IMR-90 (cell line): ENCODE measurements around the gene KLHL14.

Experiments used
- POLR2A ChIP-seq: IDR thresholded peaks from 2 replicates; pipeline ENCODE4 v1.6.1; 2012; ENCODE audit warnings: mild to moderate bottlenecking, low read depth, low read length
- SMC3 ChIP-seq: fragments of 150-350 bp; IDR thresholded peaks from 2 replicates; pipeline ENCODE4 v1.6.1; 2016; ENCODE audit warnings: low read depth, mild to moderate bottlenecking, antibody characterized with exemption, low read length, moderate library complexity
- TF ChIP-seq, protein P1 (sequence below): conservative IDR thresholded peaks from 2 replicates; pipeline ENCODE4 v1.5.1; 2012; ENCODE audit warnings: mild to moderate bottlenecking, low read depth, low read length, improper control_type of control experiment
- TF ChIP-seq, protein P2 (sequence below): fragments of 150-350 bp; IDR thresholded peaks from 2 replicates; pipeline ENCODE4 v1.6.1; 2016; ENCODE audit warnings: low read depth, mild to moderate bottlenecking, low read length, moderate library complexity, borderline replicate concordance

DNA sequence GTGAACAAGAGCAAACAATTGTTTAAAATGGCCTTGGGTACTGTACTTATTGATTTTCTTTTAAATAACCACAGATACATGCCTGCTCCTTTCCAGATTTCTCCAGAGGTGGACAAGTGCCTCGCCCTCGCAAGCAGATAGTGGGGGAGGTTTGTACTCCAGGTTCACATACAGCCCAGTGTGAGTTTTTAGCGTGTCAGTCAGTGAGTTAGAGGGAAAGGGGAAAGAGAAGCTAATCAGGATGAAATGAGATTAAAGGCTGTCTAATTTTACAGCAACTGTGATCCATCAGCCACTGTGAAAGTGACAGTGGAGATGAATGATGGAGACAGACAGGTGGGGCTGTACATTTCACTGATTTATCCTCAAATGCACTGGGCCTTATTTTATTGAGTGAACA is 74.7 kb downstream of the KLHL14 start:
- TF ChIP-seq, protein P1, sequence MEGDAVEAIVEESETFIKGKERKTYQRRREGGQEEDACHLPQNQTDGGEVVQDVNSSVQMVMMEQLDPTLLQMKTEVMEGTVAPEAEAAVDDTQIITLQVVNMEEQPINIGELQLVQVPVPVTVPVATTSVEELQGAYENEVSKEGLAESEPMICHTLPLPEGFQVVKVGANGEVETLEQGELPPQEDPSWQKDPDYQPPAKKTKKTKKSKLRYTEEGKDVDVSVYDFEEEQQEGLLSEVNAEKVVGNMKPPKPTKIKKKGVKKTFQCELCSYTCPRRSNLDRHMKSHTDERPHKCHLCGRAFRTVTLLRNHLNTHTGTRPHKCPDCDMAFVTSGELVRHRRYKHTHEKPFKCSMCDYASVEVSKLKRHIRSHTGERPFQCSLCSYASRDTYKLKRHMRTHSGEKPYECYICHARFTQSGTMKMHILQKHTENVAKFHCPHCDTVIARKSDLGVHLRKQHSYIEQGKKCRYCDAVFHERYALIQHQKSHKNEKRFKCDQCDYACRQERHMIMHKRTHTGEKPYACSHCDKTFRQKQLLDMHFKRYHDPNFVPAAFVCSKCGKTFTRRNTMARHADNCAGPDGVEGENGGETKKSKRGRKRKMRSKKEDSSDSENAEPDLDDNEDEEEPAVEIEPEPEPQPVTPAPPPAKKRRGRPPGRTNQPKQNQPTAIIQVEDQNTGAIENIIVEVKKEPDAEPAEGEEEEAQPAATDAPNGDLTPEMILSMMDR = no peak
- TF ChIP-seq, protein P2, sequence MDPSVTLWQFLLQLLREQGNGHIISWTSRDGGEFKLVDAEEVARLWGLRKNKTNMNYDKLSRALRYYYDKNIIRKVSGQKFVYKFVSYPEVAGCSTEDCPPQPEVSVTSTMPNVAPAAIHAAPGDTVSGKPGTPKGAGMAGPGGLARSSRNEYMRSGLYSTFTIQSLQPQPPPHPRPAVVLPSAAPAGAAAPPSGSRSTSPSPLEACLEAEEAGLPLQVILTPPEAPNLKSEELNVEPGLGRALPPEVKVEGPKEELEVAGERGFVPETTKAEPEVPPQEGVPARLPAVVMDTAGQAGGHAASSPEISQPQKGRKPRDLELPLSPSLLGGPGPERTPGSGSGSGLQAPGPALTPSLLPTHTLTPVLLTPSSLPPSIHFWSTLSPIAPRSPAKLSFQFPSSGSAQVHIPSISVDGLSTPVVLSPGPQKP = no peak
- TF ChIP-seq SMC3 = no peak
- no peak for TF ChIP-seq POLR2A
